Activated CD4-positive, CD25-positive, alpha-beta regulatory T cell treated with anti-CD3 and anti-CD28 coated beads, Interleukin-2, amount 50 U/mL, for 16 hours (primary cell): ENCODE results near the gene ALDH1L1.
"Not testable (repeated sequence)": the region's sequence is repeated elsewhere in the genome, so short reads cannot be mapped to it uniquely, and the experiment has no call there.

ENCODE experiments used
- DNase-seq: peaks from one replicate; pipeline ENCODE4 v3.0.0-alpha.2; 2020; ENCODE audit warnings: low read depth, low spot score

ALDH1L1 gene

GRCh38 chr3:126106336-126107202 is 73.8 kb downstream of the ALDH1L1 start:
- DNase-seq, result no peak

DNA sequence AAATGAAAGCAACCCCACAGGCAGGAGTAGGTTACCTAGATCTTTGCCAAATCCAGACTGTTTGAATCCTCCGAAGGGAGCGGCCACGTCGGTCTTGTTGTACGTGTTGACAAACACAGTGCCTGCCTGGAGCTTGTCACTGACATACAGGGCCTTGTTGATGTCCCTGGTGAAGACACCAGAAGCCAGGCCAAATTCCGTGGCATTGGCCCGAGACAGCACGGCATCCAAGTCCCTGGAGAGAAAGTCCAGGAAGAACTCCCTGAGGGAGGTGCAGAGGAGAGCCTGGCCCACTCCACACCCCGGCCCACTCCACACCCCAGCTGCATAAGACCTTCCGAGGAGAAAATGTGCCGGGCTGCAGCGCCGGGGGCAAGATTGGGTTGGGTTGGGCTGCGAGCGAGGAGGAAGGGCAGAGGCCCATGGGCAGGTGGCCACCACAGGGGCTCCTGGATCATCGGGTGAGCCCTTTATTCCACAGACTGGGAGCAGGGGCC is 74.6 kb downstream of the ALDH1L1 start:
- no peak for DNase-seq

DNA sequence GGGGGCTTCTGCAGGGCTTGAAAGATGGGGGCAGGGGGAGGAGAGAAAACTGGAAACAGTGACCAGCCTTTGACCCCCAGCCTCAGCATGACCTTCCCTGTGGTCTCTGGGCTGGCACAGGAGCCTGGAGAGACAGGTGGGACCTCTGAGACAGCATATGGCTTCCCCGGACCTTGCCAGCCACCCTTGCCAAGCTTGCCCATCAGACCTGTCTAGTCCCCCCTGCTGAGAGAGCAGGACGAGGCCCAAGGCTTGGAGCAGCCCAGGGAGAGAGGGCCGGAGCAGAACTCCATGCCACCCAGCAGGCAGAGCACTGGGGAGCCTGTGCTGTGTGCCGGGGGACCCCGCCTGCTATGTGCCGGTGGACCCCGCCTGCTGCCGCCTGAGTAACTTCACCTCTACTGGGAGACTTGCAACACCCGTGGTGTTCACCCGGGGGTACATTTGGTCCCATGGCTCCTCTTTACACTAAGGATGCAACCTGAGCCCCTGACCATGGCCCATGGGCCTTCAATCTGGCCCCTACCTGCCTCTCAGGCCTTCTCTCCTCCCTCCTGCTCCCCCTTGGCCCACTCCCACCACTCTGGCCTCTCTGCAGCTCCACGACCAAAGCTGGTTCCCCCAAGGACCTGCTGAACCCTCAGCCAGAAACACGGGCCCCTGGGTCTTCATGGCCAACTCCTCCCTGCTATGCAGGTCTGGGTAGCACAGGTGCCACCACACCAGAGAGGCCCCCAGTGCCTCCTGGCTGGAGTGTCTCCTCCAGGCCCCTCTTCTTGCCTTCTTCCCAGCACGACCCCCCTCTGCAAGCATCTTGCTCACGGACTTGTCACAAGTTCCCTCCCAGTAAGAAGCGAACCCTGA is 75.4 kb downstream of the ALDH1L1 start:
- DNase-seq, result no peak

DNA sequence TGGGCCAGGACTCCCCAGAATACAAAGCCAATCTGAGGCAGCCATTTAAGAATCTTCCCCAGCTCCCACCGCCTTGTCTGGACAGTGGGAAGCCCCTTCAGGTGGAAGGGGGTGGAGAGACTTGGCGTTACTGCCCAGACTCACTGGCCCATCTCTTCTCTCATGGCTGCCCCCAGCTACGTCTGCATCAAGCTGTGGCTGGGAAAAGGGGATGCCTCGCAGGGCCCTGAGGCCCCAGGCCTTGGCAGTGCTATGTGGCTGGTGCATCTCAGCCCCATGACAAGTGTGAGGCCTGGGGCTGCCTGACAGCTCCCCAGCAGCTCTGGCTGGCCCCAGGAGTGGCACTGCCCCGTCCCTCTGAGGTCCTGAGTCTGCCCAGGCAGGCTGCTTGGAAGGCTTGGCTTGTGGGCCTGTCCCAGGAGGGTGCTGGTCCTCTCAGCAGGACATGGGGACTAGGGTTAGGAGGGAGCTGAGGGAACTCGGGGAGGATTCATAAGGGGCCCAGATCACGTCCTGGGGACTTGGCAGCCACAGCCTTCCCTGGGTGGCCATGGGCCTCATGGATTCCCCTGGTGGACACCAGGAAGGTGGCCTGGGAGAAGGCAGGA is 76.3 kb downstream of the ALDH1L1 start:
- DNase-seq, result no peak

GRCh38 chr3:126103121-126104027 is 77.0 kb downstream of the ALDH1L1 start:
- DNase-seq, result no peak

DNA sequence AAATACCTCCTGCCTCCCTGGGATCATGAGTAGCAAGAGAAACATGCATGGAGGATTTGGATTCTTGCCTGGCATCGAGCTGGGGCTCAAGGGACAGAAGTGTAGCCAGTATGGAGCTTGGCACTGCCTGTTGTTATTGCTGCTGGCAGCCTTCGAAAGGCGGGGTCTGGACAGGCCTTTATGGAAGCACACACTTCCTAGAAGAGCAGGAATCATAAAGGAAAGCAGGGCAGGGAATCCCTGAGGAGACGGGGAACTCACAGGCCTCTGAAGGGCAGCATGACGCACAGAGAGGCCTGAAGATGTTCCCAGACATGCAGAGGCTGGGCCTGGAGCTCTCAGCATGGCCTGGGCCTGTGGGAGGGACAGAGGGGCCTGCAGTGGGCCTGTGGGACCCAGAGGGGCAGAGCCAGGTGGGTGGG is 77.8 kb downstream of the ALDH1L1 start:
- DNase-seq, result no peak

DNA sequence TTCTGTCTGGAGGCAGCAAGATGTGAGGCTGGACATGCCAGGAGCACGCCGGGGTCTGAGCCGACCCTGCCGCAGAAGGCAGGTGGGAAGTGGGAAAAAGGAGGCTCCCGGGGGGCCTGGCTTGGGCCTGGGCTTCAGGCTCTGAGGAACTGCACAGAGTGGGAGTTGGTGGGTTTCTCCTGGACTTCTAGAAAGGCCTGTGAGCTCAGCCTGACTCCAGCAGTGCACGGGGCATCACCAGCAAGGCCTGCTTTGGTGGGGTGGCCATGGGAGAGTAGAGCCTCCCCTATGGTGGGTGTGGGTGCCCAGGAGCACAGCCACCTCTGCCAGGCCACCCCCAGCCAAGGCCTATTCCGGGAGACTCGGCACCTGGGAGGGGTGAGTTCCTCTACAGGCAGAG is 78.4 kb downstream of the ALDH1L1 start:
- no peak for DNase-seq

GRCh38 chr3:126101521-126101982 is 78.8 kb downstream of the ALDH1L1 start:
- DNase-seq, result no peak

DNA sequence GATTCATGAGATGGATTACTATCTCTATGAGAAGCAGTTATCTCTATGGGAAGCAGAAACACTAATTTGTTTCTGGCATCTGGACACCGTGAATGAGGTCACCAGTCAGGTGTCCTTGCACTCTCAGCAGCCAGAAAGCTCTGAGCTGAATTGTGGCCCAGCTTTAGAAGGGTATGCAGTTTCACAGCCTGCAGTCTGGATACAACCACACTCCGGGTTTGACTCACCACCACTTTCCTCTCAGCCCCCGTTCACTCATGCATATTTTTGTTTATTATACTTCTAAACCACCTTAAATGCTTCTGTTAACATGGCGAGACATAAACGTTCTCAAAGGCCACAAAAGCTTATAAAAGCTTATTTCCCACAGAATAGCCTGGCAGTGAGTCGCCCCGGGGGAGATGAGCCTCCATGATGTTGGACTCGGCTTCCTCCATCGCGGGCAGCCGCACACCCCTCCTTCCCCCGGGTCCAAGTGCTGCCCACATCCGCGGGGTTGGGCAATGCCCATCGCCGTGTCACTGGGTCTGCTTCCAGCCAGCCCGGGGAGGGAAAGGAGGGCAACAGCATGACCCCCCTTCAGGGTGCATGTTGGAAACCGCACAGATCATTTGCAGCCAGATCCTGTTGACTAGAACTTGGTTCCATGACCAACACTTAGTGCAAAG is 79.6 kb downstream of the ALDH1L1 start:
- no peak for DNase-seq

DNA sequence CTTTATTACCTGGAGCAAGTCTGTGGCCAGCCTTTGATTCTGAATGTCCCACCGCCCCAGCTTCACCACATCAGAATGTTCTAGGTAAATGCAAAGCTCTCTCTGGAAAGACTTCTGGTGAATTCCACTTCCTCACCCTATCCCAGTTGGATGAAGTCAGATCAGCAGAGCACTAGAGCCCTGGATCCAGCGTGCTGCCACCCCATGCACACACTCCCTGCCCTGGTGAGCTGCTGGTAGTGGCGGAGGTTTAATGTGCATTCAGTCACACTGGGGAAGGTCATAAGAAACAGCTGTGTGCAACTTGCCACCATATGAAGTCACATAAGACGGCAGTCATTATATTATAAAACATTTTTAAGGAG is 80.1 kb downstream of the ALDH1L1 start:
- no peak for DNase-seq

- no peak for DNase-seq
Measured at GRCh38 chr3:126098391-126098858, 82.0 kb downstream of the ALDH1L1 start.

- no peak for DNase-seq
Measured at GRCh38 chr3:126097801-126098200, 82.6 kb downstream of the ALDH1L1 start.

DNA sequence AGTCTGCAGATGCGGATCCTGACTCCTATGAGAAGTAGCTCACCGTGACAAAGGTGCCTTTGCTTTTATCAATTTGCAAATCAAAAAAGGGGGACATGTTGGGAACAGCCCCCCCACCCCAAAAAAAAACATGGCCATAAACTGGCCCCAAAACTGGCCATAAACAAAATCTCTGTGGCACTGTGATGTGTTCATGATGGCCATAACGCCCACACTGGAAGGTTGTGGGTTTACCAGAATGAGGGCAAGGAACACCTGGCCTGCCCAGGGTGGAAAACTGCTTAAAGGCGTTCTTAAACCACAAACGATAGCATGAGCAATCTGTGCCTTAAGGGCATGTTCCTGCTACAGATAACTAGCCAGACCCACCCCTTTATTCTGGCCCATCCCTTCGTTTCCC is 84.1 kb downstream of the ALDH1L1 start:
- DNase-seq, result not testable (repeated sequence)

DNA sequence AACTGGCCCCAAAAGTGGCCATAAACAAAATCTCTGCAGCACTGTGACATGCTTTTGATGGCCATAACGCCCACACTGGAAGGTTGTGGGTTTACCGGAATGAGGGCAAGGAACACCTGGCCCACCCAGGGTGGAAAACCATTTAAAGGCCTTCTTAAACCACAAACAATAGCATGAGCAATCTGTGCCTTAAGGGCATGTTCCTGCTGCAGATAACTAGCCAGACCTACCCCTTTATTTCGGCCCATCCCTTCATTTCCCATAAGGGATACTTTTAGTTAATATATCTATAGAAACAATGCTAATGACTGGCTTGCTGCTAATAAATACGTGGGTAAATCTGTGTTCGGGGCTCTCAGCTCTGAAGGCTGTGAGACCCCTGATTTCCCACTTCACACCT is 88.3 kb downstream of the ALDH1L1 start:
- not testable (repeated sequence) for DNase-seq

DNA sequence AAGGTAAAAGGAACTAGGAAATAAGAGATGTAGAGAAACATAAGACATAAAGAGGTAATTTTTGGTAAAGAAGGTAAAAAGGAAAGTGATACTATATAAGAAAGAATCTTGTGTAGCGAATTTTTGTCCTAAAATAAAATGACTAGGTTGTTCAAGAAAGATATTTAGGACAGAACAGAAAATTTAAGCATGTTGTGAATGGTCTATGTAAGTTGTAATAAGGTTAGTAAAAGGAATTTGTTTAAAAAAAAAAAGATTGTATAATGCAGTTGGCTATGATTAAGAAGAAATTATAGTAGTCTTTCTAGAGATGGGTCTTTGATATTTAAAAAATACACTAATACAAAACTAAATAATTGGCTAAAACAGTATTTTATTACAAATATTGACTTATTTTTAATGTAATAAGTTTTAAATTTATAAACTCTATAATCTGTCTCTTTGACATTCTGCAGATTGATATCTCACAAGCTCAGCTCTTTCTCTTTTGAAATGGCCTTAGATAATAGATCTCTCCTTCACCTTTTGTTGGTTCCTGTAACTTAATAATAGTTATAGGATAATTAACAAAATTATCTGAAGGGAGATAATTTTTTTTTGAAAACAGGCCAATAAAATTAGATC is 92.7 kb downstream of the ALDH1L1 start:
- DNase-seq, result no peak

GRCh38 chr3:126085841-126086240 is 94.5 kb downstream of the ALDH1L1 start:
- DNase-seq, result no peak

- no peak for DNase-seq
Measured at GRCh38 chr3:126085276-126085675, 95.1 kb downstream of the ALDH1L1 start.

DNA sequence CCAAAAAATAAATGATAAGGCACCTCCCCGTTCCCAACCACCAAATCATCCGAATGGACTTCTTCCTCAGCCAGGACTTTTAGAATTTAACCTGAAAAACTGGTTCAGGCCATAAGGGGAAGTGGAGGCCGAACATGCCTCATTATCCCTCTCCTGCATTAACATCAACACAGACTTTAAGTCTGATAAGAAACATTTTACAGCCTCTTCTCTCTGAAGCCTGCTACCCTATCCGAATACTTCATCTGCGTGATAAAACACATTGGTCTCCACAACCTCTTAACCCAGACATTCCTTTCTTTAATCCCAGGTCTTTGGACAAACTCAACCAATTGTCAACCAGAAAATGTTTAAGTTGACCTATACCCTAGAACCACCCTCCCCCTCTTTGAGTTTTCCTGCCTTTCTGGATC is 95.6 kb downstream of the ALDH1L1 start:
- DNase-seq, result no peak

GRCh38 chr3:126083913-126084767 is 96.2 kb downstream of the ALDH1L1 start, which contains the start of gene SLC41A3:
Gene SLC41A3 (minus strand): TSS chr3:126084124. CDS start chr3:126068219, 15,905 bp downstream.
- peak; percentile 71 for DNase-seq
